ENCODE data around the gene DAB1. TPM values are rescaled to one million over a fixed set of nuclear protein-coding genes. Genes with fewer than 3 reads are reported as not detected.

The DAB1 gene
- total RNA-seq, 1 donor = not detected

DNA sequence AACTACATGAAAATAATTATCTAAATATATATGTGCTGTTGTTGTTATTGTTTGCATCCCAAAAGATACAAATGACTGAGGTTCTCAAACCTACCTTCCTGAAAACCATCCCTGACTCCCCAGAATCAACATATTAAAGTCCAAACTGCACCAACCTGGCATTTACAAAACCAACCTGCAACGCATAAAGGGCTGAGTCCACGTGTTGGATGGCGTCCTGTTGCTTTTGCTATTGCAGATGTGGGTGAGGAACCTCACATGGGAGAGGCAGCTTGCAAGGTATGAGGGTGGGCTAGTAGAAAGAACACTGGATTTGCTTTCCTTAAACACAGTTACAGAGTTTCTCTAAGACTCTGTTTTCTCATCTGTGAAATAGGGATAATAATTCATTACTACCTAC is 456.5 kb downstream of the DAB1 start:
- Histone ChIP-seq H3K4me3 (ENCODE audit: insufficient read depth, low read length) (no peak overlapping the region), H3K79me2 (ENCODE audit: insufficient read depth, low read length) (no peaks in the 10 kb centered on the region), H3K27ac (ENCODE audit: low read depth, low read length) (no peak overlapping the region), H3K4me1 (ENCODE audit: insufficient read depth, low read length) (no peaks in the 10 kb centered on the region), H2AFZ (ENCODE audit: low read length) (no peak overlapping the region), H4K20me1 (ENCODE audit: insufficient read depth, low read length) (no peaks in the 10 kb centered on the region), H3K9me3 (ENCODE audit: low read depth, low read length) (no peaks in the 10 kb centered on the region), H3K27me3 (ENCODE audit: insufficient read depth, low read length) (no peaks in the 10 kb centered on the region), H3K4me2 (ENCODE audit: insufficient read depth, low read length) (no peak overlapping the region), H3K36me3 (ENCODE audit: insufficient read depth, low read length) (no peaks in the 10 kb centered on the region)
- no peak for DNase-seq (ENCODE audit: insufficient read length, low spot score, missing footprints)
- TF ChIP-seq, protein P1, sequence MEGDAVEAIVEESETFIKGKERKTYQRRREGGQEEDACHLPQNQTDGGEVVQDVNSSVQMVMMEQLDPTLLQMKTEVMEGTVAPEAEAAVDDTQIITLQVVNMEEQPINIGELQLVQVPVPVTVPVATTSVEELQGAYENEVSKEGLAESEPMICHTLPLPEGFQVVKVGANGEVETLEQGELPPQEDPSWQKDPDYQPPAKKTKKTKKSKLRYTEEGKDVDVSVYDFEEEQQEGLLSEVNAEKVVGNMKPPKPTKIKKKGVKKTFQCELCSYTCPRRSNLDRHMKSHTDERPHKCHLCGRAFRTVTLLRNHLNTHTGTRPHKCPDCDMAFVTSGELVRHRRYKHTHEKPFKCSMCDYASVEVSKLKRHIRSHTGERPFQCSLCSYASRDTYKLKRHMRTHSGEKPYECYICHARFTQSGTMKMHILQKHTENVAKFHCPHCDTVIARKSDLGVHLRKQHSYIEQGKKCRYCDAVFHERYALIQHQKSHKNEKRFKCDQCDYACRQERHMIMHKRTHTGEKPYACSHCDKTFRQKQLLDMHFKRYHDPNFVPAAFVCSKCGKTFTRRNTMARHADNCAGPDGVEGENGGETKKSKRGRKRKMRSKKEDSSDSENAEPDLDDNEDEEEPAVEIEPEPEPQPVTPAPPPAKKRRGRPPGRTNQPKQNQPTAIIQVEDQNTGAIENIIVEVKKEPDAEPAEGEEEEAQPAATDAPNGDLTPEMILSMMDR (IDR thresholded peaks at IDR 0.05; ENCODE audit: extremely low read depth, low read depth, low read length) = no peak

DNA sequence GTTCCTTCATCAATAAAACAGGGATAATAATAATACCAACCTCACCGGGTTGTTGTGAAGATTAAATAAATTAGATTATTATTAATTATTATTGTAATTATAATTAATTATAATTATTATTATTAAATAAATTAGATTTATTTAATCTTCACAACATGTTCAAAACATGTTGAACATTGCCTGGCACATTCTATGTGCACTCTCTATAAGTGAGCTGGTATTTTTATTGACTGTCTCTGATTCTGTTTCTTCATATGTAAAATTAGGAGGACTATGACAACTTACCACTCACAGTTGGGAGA is 457.2 kb downstream of the DAB1 start:
- H3K27me3 ChIP-seq (ENCODE audit: insufficient read depth, low read length) = no peaks in the 10 kb centered on the region
- no peak for DNase-seq (ENCODE audit: insufficient read length, low spot score, missing footprints)
- H3K4me2 ChIP-seq (ENCODE audit: insufficient read depth, low read length) = no peak overlapping the region
- H2AFZ ChIP-seq (ENCODE audit: low read length) = no peak overlapping the region
- TF ChIP-seq, protein P1 (IDR thresholded peaks at IDR 0.05; ENCODE audit: extremely low read depth, low read depth, low read length) = no peak
- no peaks in the 10 kb centered on the region for H3K36me3 ChIP-seq (ENCODE audit: insufficient read depth, low read length)
- H3K27ac ChIP-seq (ENCODE audit: low read depth, low read length) = no peak overlapping the region
- H3K79me2 ChIP-seq (ENCODE audit: insufficient read depth, low read length) = no peaks in the 10 kb centered on the region
- no peak overlapping the region for H3K4me3 ChIP-seq (ENCODE audit: insufficient read depth, low read length)
- H3K9me3 ChIP-seq (ENCODE audit: low read depth, low read length) = no peaks in the 10 kb centered on the region
- no peaks in the 10 kb centered on the region for H3K4me1 ChIP-seq (ENCODE audit: insufficient read depth, low read length)
- H4K20me1 ChIP-seq (ENCODE audit: insufficient read depth, low read length) = no peaks in the 10 kb centered on the region

DNA sequence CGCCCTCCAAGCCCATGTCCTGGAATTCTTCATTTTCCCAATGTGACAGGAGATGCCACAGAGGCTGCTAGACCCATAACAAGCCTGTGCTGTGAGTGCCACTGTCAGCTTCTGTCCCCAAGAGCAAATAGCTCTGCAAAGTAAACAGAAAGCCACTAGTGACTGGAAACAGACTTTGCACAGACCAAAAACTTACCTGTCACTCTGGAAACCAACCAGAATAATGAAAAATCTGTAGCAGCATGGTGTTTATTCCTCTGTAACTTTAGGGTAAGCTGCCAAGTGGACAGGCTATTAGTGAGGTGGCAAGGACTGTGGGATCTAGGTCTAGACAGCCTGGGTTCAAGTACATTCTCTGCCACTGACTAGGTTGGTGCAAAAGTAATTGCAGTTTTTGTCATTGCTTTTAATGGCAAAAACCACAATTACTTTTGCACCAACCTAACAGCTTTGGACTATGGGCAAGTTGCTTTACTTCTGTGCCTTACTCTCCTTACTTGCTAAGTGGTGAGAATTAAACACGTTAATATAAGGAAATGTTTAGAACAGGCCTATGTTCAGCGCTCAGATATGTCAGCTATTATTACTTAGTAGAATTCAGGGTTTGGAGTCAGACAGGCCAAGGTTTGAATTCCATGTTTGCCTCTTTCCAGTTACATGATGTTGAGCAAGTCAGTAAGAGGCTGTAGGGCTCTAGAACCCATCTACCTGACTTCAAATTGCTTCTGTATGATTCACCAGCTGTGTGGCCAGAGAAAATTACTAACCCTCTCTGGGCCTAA is 457.8 kb downstream of the DAB1 start, which contains the start of gene C8B:
C8B (minus strand) TSS at position 100 of the 782 bp plus-strand sequence; CDS start at position 33, 67 bp downstream.
- Histone ChIP-seq H3K4me2 (ENCODE audit: insufficient read depth, low read length) (no peak within 1 kb of the TSS), H3K4me3 (ENCODE audit: insufficient read depth, low read length) (no peak within 1 kb of the TSS), H3K4me1 (ENCODE audit: insufficient read depth, low read length) (no peaks in the 10 kb centered on the region), H3K36me3 (ENCODE audit: insufficient read depth, low read length) (no peaks in the 10 kb centered on the region), H4K20me1 (ENCODE audit: insufficient read depth, low read length) (no peaks in the 10 kb centered on the region), H3K27me3 (ENCODE audit: insufficient read depth, low read length) (no peaks in the 10 kb centered on the region), H3K27ac (ENCODE audit: low read depth, low read length) (no peak within 1 kb of the TSS), H2AFZ (ENCODE audit: low read length) (no peak within 1 kb of the TSS), H3K79me2 (ENCODE audit: insufficient read depth, low read length) (no peaks in the 10 kb centered on the region), H3K9me3 (ENCODE audit: low read depth, low read length) (no peaks in the 10 kb centered on the region)
- DNase-seq (ENCODE audit: insufficient read length, low spot score, missing footprints) = peak; percentile 52
- TF ChIP-seq, protein P1 (IDR thresholded peaks at IDR 0.05; ENCODE audit: extremely low read depth, low read depth, low read length) = no peak

DNA sequence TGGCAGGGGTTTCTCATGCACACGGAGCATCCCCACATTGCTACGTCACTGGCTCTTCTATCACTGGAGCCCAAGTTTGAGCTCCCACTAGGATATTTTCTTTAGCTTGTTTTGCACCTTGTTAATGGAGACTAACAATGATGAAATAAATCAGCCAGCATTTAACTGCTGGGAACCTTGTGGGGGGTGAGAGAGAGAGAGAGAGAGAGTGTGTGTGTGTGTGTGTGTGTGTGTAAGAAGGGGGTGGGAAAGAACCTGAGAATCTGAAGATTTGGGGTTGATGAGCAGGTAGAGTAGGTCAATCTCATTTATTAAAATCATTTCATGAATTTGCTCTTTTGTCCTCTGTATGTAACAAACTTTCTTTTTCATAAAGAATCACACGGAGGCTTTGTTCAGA is 458.7 kb downstream of the DAB1 start:
- H3K27ac ChIP-seq (ENCODE audit: low read depth, low read length) = no peak overlapping the region
- H4K20me1 ChIP-seq (ENCODE audit: insufficient read depth, low read length) = no peaks in the 10 kb centered on the region
- no peak overlapping the region for H3K4me3 ChIP-seq (ENCODE audit: insufficient read depth, low read length)
- DNase-seq (ENCODE audit: insufficient read length, low spot score, missing footprints) = peak; percentile 52
- no peaks in the 10 kb centered on the region for H3K27me3 ChIP-seq (ENCODE audit: insufficient read depth, low read length)
- no peak overlapping the region for H3K4me2 ChIP-seq (ENCODE audit: insufficient read depth, low read length)
- H3K9me3 ChIP-seq (ENCODE audit: low read depth, low read length) = no peaks in the 10 kb centered on the region
- H3K36me3 ChIP-seq (ENCODE audit: insufficient read depth, low read length) = no peaks in the 10 kb centered on the region
- H2AFZ ChIP-seq (ENCODE audit: low read length) = no peak overlapping the region
- TF ChIP-seq, protein P1 (IDR thresholded peaks at IDR 0.05; ENCODE audit: extremely low read depth, low read depth, low read length) = no peak
- no peaks in the 10 kb centered on the region for H3K79me2 ChIP-seq (ENCODE audit: insufficient read depth, low read length)
- no peaks in the 10 kb centered on the region for H3K4me1 ChIP-seq (ENCODE audit: insufficient read depth, low read length)

Data from osteoblast (primary cell).